ENCODE measurements around the gene SUDS3. TPM values are rescaled to one million over a fixed set of nuclear protein-coding genes. Genes with fewer than 3 reads are reported as not detected.

The SUDS3 gene
- polyA plus RNA-seq, 1 donor from 2014 or later, result 67.9 TPM

DNA sequence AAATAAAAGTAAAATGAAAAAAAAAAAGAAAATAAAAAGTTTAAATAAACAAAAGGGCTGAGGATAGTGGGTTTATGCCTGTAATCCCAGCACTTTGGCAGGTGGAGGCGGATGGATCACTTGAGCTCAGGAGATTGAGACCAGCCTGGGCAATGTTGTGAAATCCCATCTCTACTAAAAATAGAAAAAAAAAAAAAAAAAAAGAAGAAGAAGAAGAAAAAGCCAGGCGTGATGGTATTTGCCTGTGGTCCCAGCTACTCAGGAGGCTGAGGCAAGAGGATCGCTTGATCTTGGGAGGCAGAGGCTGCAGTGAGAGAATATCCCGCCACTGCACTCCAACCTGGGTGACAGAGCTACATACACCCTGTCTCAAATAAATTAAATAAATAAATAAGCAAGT, 7.5 kb upstream of the SUDS3 start:
- H3K27ac ChIP-seq (ENCODE audit: low read length), result no peak overlapping the region
- no peak overlapping the region for H3K4me3 ChIP-seq (ENCODE audit: low read length)
- no peak overlapping the region for H2AFZ ChIP-seq (ENCODE audit: low read depth, low read length)
- H3K79me2 ChIP-seq (replicated peaks; ENCODE audit: insufficient read depth, low read length), result no peaks in the 10 kb centered on the region
- H3F3A ChIP-seq (ENCODE audit: insufficient read depth, low read length, poor library complexity, severe bottlenecking), result no peaks in the 10 kb centered on the region
- H3K36me3 ChIP-seq (ENCODE audit: insufficient read depth, low read length), result no peaks in the 10 kb centered on the region
- peaks cover 25% of the 10 kb centered on the region for H3K27me3 ChIP-seq (ENCODE audit: insufficient read depth, low read depth, low read length)
- no peaks in the 10 kb centered on the region for H4K20me1 ChIP-seq (ENCODE audit: insufficient read depth)
- H3K9ac ChIP-seq (ENCODE audit: low read length), result no peak overlapping the region
- TF ChIP-seq, protein P1, sequence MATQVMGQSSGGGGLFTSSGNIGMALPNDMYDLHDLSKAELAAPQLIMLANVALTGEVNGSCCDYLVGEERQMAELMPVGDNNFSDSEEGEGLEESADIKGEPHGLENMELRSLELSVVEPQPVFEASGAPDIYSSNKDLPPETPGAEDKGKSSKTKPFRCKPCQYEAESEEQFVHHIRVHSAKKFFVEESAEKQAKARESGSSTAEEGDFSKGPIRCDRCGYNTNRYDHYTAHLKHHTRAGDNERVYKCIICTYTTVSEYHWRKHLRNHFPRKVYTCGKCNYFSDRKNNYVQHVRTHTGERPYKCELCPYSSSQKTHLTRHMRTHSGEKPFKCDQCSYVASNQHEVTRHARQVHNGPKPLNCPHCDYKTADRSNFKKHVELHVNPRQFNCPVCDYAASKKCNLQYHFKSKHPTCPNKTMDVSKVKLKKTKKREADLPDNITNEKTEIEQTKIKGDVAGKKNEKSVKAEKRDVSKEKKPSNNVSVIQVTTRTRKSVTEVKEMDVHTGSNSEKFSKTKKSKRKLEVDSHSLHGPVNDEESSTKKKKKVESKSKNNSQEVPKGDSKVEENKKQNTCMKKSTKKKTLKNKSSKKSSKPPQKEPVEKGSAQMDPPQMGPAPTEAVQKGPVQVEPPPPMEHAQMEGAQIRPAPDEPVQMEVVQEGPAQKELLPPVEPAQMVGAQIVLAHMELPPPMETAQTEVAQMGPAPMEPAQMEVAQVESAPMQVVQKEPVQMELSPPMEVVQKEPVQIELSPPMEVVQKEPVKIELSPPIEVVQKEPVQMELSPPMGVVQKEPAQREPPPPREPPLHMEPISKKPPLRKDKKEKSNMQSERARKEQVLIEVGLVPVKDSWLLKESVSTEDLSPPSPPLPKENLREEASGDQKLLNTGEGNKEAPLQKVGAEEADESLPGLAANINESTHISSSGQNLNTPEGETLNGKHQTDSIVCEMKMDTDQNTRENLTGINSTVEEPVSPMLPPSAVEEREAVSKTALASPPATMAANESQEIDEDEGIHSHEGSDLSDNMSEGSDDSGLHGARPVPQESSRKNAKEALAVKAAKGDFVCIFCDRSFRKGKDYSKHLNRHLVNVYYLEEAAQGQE (IDR thresholded peaks at IDR 0.05; ENCODE audit: borderline replicate concordance), result no peak
- TF ChIP-seq EP300 (conservative IDR thresholded peaks at IDR 0.05; ENCODE audit: poor library complexity, severe bottlenecking) (no peak), TAF1 (IDR thresholded peaks at IDR 0.05; ENCODE audit: low read depth) (no peak), SMC3 (conservative IDR thresholded peaks at IDR 0.05; ENCODE audit: poor library complexity) (no peak), MXI1 (conservative IDR thresholded peaks at IDR 0.05; ENCODE audit: poor library complexity, severe bottlenecking) (no peak), RAD21 (conservative IDR thresholded peaks at IDR 0.05) (no peak), POLR2AphosphoS5 (IDR thresholded peaks at IDR 0.05) (no peak), EZH2 (IDR thresholded peaks at IDR 0.05; ENCODE audit: borderline replicate concordance, insufficient read depth, low read length, poor library complexity, severe bottlenecking) (no peak)
- TF ChIP-seq, protein P2, sequence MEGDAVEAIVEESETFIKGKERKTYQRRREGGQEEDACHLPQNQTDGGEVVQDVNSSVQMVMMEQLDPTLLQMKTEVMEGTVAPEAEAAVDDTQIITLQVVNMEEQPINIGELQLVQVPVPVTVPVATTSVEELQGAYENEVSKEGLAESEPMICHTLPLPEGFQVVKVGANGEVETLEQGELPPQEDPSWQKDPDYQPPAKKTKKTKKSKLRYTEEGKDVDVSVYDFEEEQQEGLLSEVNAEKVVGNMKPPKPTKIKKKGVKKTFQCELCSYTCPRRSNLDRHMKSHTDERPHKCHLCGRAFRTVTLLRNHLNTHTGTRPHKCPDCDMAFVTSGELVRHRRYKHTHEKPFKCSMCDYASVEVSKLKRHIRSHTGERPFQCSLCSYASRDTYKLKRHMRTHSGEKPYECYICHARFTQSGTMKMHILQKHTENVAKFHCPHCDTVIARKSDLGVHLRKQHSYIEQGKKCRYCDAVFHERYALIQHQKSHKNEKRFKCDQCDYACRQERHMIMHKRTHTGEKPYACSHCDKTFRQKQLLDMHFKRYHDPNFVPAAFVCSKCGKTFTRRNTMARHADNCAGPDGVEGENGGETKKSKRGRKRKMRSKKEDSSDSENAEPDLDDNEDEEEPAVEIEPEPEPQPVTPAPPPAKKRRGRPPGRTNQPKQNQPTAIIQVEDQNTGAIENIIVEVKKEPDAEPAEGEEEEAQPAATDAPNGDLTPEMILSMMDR (IDR thresholded peaks at IDR 0.05; ENCODE audit: poor library complexity, severe bottlenecking), result no peak
- no peaks in the 10 kb centered on the region for H3K9me3 ChIP-seq (ENCODE audit: low read length)
- H3K4me2 ChIP-seq (ENCODE audit: low read length), result no peak overlapping the region
- no peaks in the 10 kb centered on the region for H3K9me2 ChIP-seq (ENCODE audit: insufficient read depth, low read length)

DNA sequence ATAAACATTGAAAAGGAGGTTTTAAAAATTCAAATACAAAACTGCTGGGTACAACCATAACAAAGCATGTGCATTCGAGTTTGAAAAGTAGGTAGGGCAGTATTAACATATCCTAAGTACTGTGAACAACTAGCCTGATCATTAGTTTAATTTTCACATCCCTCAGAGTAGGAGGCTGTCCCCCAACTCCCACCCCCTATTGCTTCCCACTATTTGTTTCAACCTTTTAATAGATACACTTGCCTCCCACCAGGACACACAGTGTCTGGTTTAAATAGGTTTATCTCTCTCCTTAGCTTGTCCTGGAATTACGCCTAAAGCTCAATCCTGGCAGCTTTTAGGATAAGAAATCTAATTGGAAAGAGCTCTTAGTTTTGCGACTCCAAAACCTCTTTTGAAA, 5.8 kb upstream of the SUDS3 start:
- Histone ChIP-seq H3K9ac (ENCODE audit: low read length) (no peak overlapping the region), H3K79me2 (replicated peaks; ENCODE audit: insufficient read depth, low read length) (no peaks in the 10 kb centered on the region), H3K4me3 (ENCODE audit: low read length) (peak overlapping the region; percentile 91), H3K27ac (ENCODE audit: low read length) (no peak overlapping the region), H4K20me1 (ENCODE audit: insufficient read depth) (no peaks in the 10 kb centered on the region), H3F3A (ENCODE audit: insufficient read depth, low read length, poor library complexity, severe bottlenecking) (no peaks in the 10 kb centered on the region), H3K27me3 (ENCODE audit: insufficient read depth, low read depth, low read length) (peaks cover 25% of the 10 kb centered on the region), H3K36me3 (ENCODE audit: insufficient read depth, low read length) (no peaks in the 10 kb centered on the region), H2AFZ (ENCODE audit: low read depth, low read length) (no peak overlapping the region), H3K4me2 (ENCODE audit: low read length) (no peak overlapping the region), H3K9me3 (ENCODE audit: low read length) (no peaks in the 10 kb centered on the region), H3K9me2 (ENCODE audit: insufficient read depth, low read length) (no peaks in the 10 kb centered on the region)
- TF ChIP-seq MXI1 (conservative IDR thresholded peaks at IDR 0.05; ENCODE audit: poor library complexity, severe bottlenecking) (no peak), TAF1 (IDR thresholded peaks at IDR 0.05; ENCODE audit: low read depth) (no peak)

Measured in neural cell (in vitro differentiated cells).